Measurements from ENCODE around the gene PTPN1. TPM values are rescaled to one million over a fixed set of nuclear protein-coding genes. Genes with fewer than 3 reads are reported as not detected.

The PTPN1 gene
- 30.8 and 30.9 TPM in 2 replicates for total RNA-seq (2021)
- long read RNA-seq, full-length matches to known transcripts, result 43 of 84 reads
- long read RNA-seq, partial matches to known transcripts, result 25 of 84 reads
- long read RNA-seq, other reads (novel, unspliced or antisense), result 16 of 84 reads

GRCh38 chr20:50509923-50510705 is at the start of gene PTPN1:
TSS of gene PTPN1 (plus strand) at chr20:50510383. CDS start at chr20:50510528, 145 bp downstream.
- Histone ChIP-seq H4K5ac (ENCODE audit: insufficient read length, low read depth, low read length) (no peak within 1 kb of the TSS), H2AK5ac (ENCODE audit: insufficient read length, low read length) (no peak within 1 kb of the TSS), H3K18ac (ENCODE audit: insufficient read length, low read depth, low read length) (peak within 1 kb of the TSS; percentile 64), H3K4me2 (ENCODE audit: insufficient read depth, insufficient read length, low read length) (peak within 1 kb of the TSS; percentile 100), H4K91ac (ENCODE audit: insufficient read length, low read depth, low read length) (no peak within 1 kb of the TSS), H2BK5ac (ENCODE audit: insufficient read length, low read length) (no peak within 1 kb of the TSS), H3K79me1 (ENCODE audit: insufficient read depth, low read depth, low read length, poor library complexity, severe bottlenecking) (no peaks in the 10 kb centered on the region), H3K27me3 (ENCODE audit: insufficient read depth, low read length) (no peaks in the 10 kb centered on the region), H2BK120ac (ENCODE audit: low read depth, low read length, poor library complexity, severe bottlenecking) (no peak within 1 kb of the TSS), H2BK12ac (ENCODE audit: insufficient read length, low read depth, low read length) (no peak within 1 kb of the TSS), H3K27ac (ENCODE audit: insufficient read length, low read depth, low read length) (no peak within 1 kb of the TSS), H3T11ph (ENCODE audit: low read length) (no peak within 1 kb of the TSS), H4K20me1 (ENCODE audit: control insufficient read depth, insufficient read depth, insufficient read length) (no peaks in the 10 kb centered on the region), H3K23ac (ENCODE audit: insufficient read length, low read depth, low read length) (no peak within 1 kb of the TSS), H3K56ac (ENCODE audit: insufficient read length, low read depth, low read length) (no peak within 1 kb of the TSS), H2BK15ac (ENCODE audit: low read depth, low read length) (no peak within 1 kb of the TSS), H3K4ac (ENCODE audit: low read depth, low read length) (no peak within 1 kb of the TSS), H2AFZ (ENCODE audit: low read length) (no peak within 1 kb of the TSS), H3K14ac (ENCODE audit: insufficient read depth, low read length) (peak within 1 kb of the TSS; percentile 82), H3K23me2 (ENCODE audit: insufficient read length, low read depth, low read length, poor library complexity, severe bottlenecking) (peaks cover 9% of the 10 kb centered on the region), H3K9ac (ENCODE audit: extremely low read depth, insufficient read length, low read length) (peak within 1 kb of the TSS; percentile 88), H2BK20ac (ENCODE audit: low read depth, low read length, poor library complexity, severe bottlenecking) (no peak within 1 kb of the TSS), H3K79me2 (ENCODE audit: insufficient read depth, low read length) (peaks cover 15% of the 10 kb centered on the region; the same call in 1 of the 2 replicates), H3K4me1 (ENCODE audit: insufficient read depth, low read length) (no peaks in the 10 kb centered on the region), H4K8ac (replicated peaks; ENCODE audit: insufficient read length, low read depth, low read length) (no peak within 1 kb of the TSS), H3K9me3 (ENCODE audit: control insufficient read depth, low read depth, low read length) (no peaks in the 10 kb centered on the region)
- WGBS (ENCODE audit: extremely low coverage, insufficient read length, low lambda C conversion rate), result no CpG with 5 or more reads among the region's 64 CpGs
- Mint-ChIP-seq H3K27ac (peak within 1 kb of the TSS; percentile 82 to 97 (median 90); a peak in 6 of 7 replicates), H3K4me1 (peaks cover 26 to 28% of the 10 kb centered on the region in 2 experiments), H3K36me3 (ENCODE audit: insufficient read depth in 1 of 3, low read depth in 3 of 3) (no peaks in the 10 kb centered on the region), H3K27me3 (ENCODE audit: low read depth) (no peaks in the 10 kb centered on the region), H3K9me3 (no peaks in the 10 kb centered on the region), H3K4me3 (peak within 1 kb of the TSS; percentile 88 to 94)
- no peak for TF ChIP-seq CTCF (conservative IDR thresholded peaks at IDR 0.05)
- DNase-seq, result peak; percentile 98
